Midbrain (tissue), 1 donor: ENCODE results near the gene UBL4B.

ENCODE experiments used
- DNase-seq: peaks from one replicate; lab custom pipeline; 2025; lab: John Stamatoyannopoulos, UW

Gene UBL4B

GRCh38 chr1:110085671-110086070 is 26.6 kb upstream of the UBL4B start:
- no peak for DNase-seq

- DNase-seq = no peak
Measured at GRCh38 chr1:110086961-110087360, 25.3 kb upstream of the UBL4B start.

- DNase-seq = peak; percentile 52
Measured at GRCh38 chr1:110087812-110088738, 24.2 kb upstream of the UBL4B start.

- no peak for DNase-seq
Measured at GRCh38 chr1:110088739-110089316, 23.4 kb upstream of the UBL4B start.

- DNase-seq = no peak
Measured at GRCh38 chr1:110089561-110090275, 22.5 kb upstream of the UBL4B start.

GRCh38 chr1:110091381-110091780 is 20.9 kb upstream of the UBL4B start:
- DNase-seq = no peak

GRCh38 chr1:110091791-110092190 is 20.5 kb upstream of the UBL4B start:
- no peak for DNase-seq

- no peak for DNase-seq
Measured at GRCh38 chr1:110092991-110093390, 19.3 kb upstream of the UBL4B start.

GRCh38 chr1:110094931-110095654 is 17.1 kb upstream of the UBL4B start:
- DNase-seq = no peak

GRCh38 chr1:110097507-110098221 is 14.6 kb upstream of the UBL4B start:
- no peak for DNase-seq

- DNase-seq = no peak
Measured at GRCh38 chr1:110098222-110099026, 13.8 kb upstream of the UBL4B start.

- no peak for DNase-seq
Measured at GRCh38 chr1:110100335-110100734, 11.9 kb upstream of the UBL4B start.

- no peak for DNase-seq
Measured at GRCh38 chr1:110102081-110102480, 10.2 kb upstream of the UBL4B start.

- peak; percentile 61 for DNase-seq
Measured at GRCh38 chr1:110106013-110106941, 6.0 kb upstream of the UBL4B start.

GRCh38 chr1:110107867-110108469 is 4.3 kb upstream of the UBL4B start:
- DNase-seq = no peak

- no peak for DNase-seq
Measured at GRCh38 chr1:110111081-110111480, 1.2 kb upstream of the UBL4B start.

GRCh38 chr1:110112656-110113055 is 413 bp downstream of the UBL4B start:
- DNase-seq = no peak

GRCh38 chr1:110113551-110113950 is 1.3 kb downstream of the UBL4B start:
- DNase-seq = no peak

- DNase-seq = no peak
Measured at GRCh38 chr1:110114173-110114572, 1.9 kb downstream of the UBL4B start.
